NCI-H345 (cell line): ENCODE results near the gene PLPPR1.
"Not testable (repeated sequence)": the region's sequence is repeated elsewhere in the genome, so short reads cannot be mapped to it uniquely, and the experiment has no call there.

ENCODE experiments used
- DNase-seq: peaks from one replicate; lab custom pipeline; 2025; lab: John Stamatoyannopoulos, UW

Gene PLPPR1

GRCh38 chr9:101121836-101122399 lies 93.4 kb downstream of the PLPPR1 start:
- no peak for DNase-seq

GRCh38 chr9:101126556-101126955 lies 98.0 kb downstream of the PLPPR1 start:
- no peak for DNase-seq

- not testable (repeated sequence) for DNase-seq
Measured at GRCh38 chr9:101127369-101127768, 98.8 kb downstream of the PLPPR1 start.

- no peak for DNase-seq
Measured at GRCh38 chr9:101128623-101129022, 100.1 kb downstream of the PLPPR1 start.

GRCh38 chr9:101130054-101130453 lies 101.5 kb downstream of the PLPPR1 start:
- no peak for DNase-seq

- DNase-seq: no peak
Measured at GRCh38 chr9:101131326-101131725, 102.8 kb downstream of the PLPPR1 start.

GRCh38 chr9:101132801-101133200 lies 104.3 kb downstream of the PLPPR1 start:
- no peak for DNase-seq

GRCh38 chr9:101138509-101138908 lies 110.0 kb downstream of the PLPPR1 start:
- no peak for DNase-seq

- peak; percentile 86 for DNase-seq
Measured at GRCh38 chr9:101139082-101139481, 110.6 kb downstream of the PLPPR1 start.

- DNase-seq: no peak
Measured at GRCh38 chr9:101140764-101141163, 112.2 kb downstream of the PLPPR1 start.

GRCh38 chr9:101146508-101146907 lies 118.0 kb downstream of the PLPPR1 start:
- no peak for DNase-seq

- no peak for DNase-seq
Measured at GRCh38 chr9:101148344-101148743, 119.8 kb downstream of the PLPPR1 start.

GRCh38 chr9:101158361-101158760 lies 129.8 kb downstream of the PLPPR1 start:
- no peak for DNase-seq

GRCh38 chr9:101162231-101162630 lies 133.7 kb downstream of the PLPPR1 start:
- DNase-seq: no peak

GRCh38 chr9:101165131-101165530 lies 136.6 kb downstream of the PLPPR1 start:
- no peak for DNase-seq

- no peak for DNase-seq
Measured at GRCh38 chr9:101167490-101168134, 139.1 kb downstream of the PLPPR1 start.

- DNase-seq: no peak
Measured at GRCh38 chr9:101172616-101173015, 144.1 kb downstream of the PLPPR1 start.

GRCh38 chr9:101173907-101174306 lies 145.4 kb downstream of the PLPPR1 start:
- DNase-seq: no peak

- no peak for DNase-seq
Measured at GRCh38 chr9:101176384-101176783, 147.9 kb downstream of the PLPPR1 start.

GRCh38 chr9:101184813-101185278 lies 156.3 kb downstream of the PLPPR1 start:
- no peak for DNase-seq

GRCh38 chr9:101191723-101192122 lies 163.2 kb downstream of the PLPPR1 start:
- DNase-seq: no peak

- no peak for DNase-seq
Measured at GRCh38 chr9:101197026-101197425, 168.5 kb downstream of the PLPPR1 start.

- DNase-seq: no peak
Measured at GRCh38 chr9:101200852-101201251, 172.3 kb downstream of the PLPPR1 start.

- no peak for DNase-seq
Measured at GRCh38 chr9:101201630-101202029, 173.1 kb downstream of the PLPPR1 start.
